Smooth muscle cell (in vitro differentiated cells): ENCODE data around the gene PLXDC2. TPM values are rescaled to one million over a fixed set of nuclear protein-coding genes. Genes with fewer than 3 reads are reported as not detected.
A peak's percentile ranks its signal among the peaks of the same experiment; 100 is the strongest.

Experiments used
- DNase-seq: peaks from one replicate; lab custom pipeline; 2025; ENCODE audit not compliant: unreplicated experiment; lab: John Stamatoyannopoulos, UW
- H2AFZ ChIP-seq: fragments of 200-600 bp; sonication (generic); 2 replicates; pipeline ENCODE4 v1.6.0; 2016; ENCODE audit warnings: antibody characterized with exemption, low read depth, mild to moderate bottlenecking
- H3F3A ChIP-seq: fragments of 200-600 bp; sonication (generic); 2 replicates; pipeline ENCODE4 v1.6.0; 2017; ENCODE audit warnings: antibody characterized with exemption, low read depth
- H3K27ac ChIP-seq: fragments of 200-600 bp; sonication (generic); 2 replicates; pipeline ENCODE4 v1.5.1; 2016; ENCODE audit warnings: low read depth, mild to moderate bottlenecking
- H3K27me3 ChIP-seq: fragments of 200-600 bp; sonication (generic); 2 replicates; pipeline ENCODE4 v1.6.1; 2016; ENCODE audit warnings: low read depth, mild to moderate bottlenecking
- H3K36me3 ChIP-seq: fragments of 200-600 bp; sonication (generic); 2 replicates; pipeline ENCODE4 v1.5.1; 2016; ENCODE audit warnings: low read depth
- H3K4me1 ChIP-seq: fragments of 200-600 bp; sonication (generic); 2 replicates; pipeline ENCODE4 v1.5.1; 2016; ENCODE audit warnings: low read depth
- H3K4me2 ChIP-seq: fragments of 200-600 bp; sonication (generic); 2 replicates; pipeline ENCODE4 v1.6.0; 2016; ENCODE audit warnings: mild to moderate bottlenecking
- H3K4me3 ChIP-seq: fragments of 200-600 bp; sonication (generic); 2 replicates; pipeline ENCODE4 v1.5.1; 2016; ENCODE audit warnings: mild to moderate bottlenecking
- H3K79me2 ChIP-seq: fragments of 200-600 bp; sonication (generic); 2 replicates; pipeline ENCODE4 v1.6.0; 2016; ENCODE audit warnings: low read depth, mild to moderate bottlenecking
- H3K9ac ChIP-seq: fragments of 200-600 bp; sonication (generic); 2 replicates; pipeline ENCODE4 v1.6.0; 2016; ENCODE audit warnings: low read depth
- H3K9me3 ChIP-seq: fragments of 200-600 bp; sonication (generic); replicated peaks from 2 replicates; pipeline ENCODE4 v1.5.1; 2016; ENCODE audit warnings: low read depth
- H4K20me1 ChIP-seq: fragments of 200-600 bp; sonication (generic); 2 replicates; pipeline ENCODE4 v1.6.0; 2016; ENCODE audit warnings: low read depth
- WGBS: methylation state at CpG from one replicate; pipeline ENCODE4 v1.1.7; 2016; ENCODE audit warnings: low lambda C conversion rate; 5-methylcytosine and 5-hydroxymethylcytosine counted together
- polyA plus RNA-seq: library from polyadenylated mRNA; unstranded; fragments of >200 nt; fragmentation: Nextera tagmentation; extraction: Ambion mirVana; gene quantifications from 2 replicates; pipeline ENCODE4 v1.2.1, GENCODE V29; 2016
- total RNA-seq: library from RNA; depleted of rRNA; stranded (reverse); fragments of >200 nt; gene quantifications from 2 replicates; pipeline ENCODE4 v1.2.3, GENCODE V29; 2014
- TF ChIP-seq, protein P1 (sequence below): fragments of 200-600 bp; sonication (generic); IDR thresholded peaks from 2 replicates; pipeline ENCODE4 v1.5.1; 2017; ENCODE audit warnings: borderline replicate concordance, mild to moderate bottlenecking, antibody characterized with exemption; ENCODE audit not compliant: insufficient read depth, poor library complexity, severe bottlenecking

The PLXDC2 gene
- total and polyA plus RNA-seq, 2 experiments from 2014 or later: 7.3 to 24.9 TPM

DNA sequence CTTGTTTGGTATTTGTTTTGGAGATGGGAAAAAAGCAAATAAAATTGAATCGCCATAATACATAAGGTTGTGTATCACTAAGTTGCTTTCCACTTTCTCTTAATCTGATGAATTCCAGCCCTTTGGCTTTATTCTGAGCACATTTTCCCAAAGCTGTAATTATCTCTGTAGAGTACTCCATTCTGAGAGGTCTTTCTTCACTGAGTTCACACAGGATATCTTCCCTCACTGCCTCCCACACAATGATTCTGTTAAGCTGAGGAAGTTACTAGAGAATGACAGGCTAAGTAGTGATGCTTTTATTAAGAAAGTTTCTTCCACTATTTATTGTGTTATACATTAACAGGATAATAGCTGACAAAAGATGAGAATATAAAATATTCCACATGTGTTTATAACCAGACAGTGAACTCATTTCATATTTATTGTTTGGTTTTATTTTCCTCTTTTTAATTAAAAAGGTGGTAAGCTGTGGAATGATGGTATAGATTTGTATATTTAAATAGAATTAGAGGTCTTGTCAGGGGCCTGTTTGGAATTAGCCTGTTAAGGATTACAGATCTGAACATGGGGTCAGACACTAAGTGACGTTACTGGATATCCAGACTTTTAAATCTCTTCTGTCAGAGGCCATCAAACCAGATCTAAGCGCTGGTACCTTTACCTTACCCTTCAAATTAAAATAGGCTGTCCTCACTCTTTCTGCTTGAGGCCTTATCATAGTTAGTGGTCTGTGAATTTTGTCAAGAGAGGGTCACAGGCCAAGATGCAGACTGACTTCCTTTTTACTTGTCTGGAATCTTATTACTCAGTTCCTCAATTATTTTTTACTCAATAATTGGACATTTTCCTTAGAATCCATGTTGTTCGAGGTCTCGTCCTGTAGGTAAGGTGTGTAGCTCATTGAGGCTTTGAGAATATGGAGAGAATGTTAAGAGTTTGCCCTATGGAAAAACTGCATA is 8.4 kb downstream of the PLXDC2 start:
- H3K9me3 ChIP-seq: no peaks in the 10 kb centered on the region
- DNase-seq: no peak

DNA sequence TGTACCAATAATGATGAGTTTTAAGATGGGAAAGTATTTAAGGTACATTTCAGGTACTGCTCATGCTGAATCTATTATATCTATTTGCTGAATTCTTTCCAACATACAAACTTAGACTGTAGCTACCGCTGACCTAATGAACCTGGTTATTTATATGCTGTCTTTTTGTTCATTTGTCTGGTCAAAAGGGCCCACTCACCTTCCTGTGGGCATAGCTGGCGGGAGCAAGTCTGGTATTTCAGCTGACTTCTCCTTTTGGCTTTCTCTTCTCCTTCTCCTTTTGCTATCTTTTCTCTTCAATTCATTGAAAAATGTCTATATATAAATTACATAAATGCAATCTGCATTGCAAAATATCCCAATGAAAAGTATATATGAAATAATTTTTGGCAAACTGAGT is 9.5 kb downstream of the PLXDC2 start:
- no peaks in the 10 kb centered on the region for H3K36me3 ChIP-seq
- no peak for DNase-seq
- H2AFZ ChIP-seq: no peak overlapping the region
- H3F3A ChIP-seq: peaks cover 3% of the 10 kb centered on the region
- H3K79me2 ChIP-seq: peaks cover 12% of the 10 kb centered on the region
- H3K9ac ChIP-seq: no peak overlapping the region
- H4K20me1 ChIP-seq: no peaks in the 10 kb centered on the region
- H3K4me2 ChIP-seq: peak overlapping the region; percentile 28
- H3K27me3 ChIP-seq: no peaks in the 10 kb centered on the region
- H3K27ac ChIP-seq: peak overlapping the region; percentile 63
- H3K4me3 ChIP-seq: no peak overlapping the region
- TF ChIP-seq, protein P1, sequence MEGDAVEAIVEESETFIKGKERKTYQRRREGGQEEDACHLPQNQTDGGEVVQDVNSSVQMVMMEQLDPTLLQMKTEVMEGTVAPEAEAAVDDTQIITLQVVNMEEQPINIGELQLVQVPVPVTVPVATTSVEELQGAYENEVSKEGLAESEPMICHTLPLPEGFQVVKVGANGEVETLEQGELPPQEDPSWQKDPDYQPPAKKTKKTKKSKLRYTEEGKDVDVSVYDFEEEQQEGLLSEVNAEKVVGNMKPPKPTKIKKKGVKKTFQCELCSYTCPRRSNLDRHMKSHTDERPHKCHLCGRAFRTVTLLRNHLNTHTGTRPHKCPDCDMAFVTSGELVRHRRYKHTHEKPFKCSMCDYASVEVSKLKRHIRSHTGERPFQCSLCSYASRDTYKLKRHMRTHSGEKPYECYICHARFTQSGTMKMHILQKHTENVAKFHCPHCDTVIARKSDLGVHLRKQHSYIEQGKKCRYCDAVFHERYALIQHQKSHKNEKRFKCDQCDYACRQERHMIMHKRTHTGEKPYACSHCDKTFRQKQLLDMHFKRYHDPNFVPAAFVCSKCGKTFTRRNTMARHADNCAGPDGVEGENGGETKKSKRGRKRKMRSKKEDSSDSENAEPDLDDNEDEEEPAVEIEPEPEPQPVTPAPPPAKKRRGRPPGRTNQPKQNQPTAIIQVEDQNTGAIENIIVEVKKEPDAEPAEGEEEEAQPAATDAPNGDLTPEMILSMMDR: no peak
- H3K4me1 ChIP-seq: peaks cover 41% of the 10 kb centered on the region
- no peaks in the 10 kb centered on the region for H3K9me3 ChIP-seq
- 89% methylated on average over 2 of the region's 2 CpGs for WGBS

More for the DNA sequence above, 8.4 kb downstream of the PLXDC2 start:
- no peak overlapping the region for H3K9ac ChIP-seq
- H2AFZ ChIP-seq: peak overlapping the region; percentile 20
- peak overlapping the region; percentile 63 for H3K27ac ChIP-seq
- H3K4me2 ChIP-seq: peak overlapping the region; percentile 28
- peaks cover 12% of the 10 kb centered on the region for H3K79me2 ChIP-seq
- peaks cover 3% of the 10 kb centered on the region for H3F3A ChIP-seq
- no peaks in the 10 kb centered on the region for H4K20me1 ChIP-seq
- H3K36me3 ChIP-seq: no peaks in the 10 kb centered on the region
- H3K4me3 ChIP-seq: no peak overlapping the region
- no peaks in the 10 kb centered on the region for H3K27me3 ChIP-seq
- TF ChIP-seq, protein P1: no peak
- H3K4me1 ChIP-seq: peaks cover 44% of the 10 kb centered on the region
- WGBS: 52% methylated on average over 5 of the region's 5 CpGs

DNA sequence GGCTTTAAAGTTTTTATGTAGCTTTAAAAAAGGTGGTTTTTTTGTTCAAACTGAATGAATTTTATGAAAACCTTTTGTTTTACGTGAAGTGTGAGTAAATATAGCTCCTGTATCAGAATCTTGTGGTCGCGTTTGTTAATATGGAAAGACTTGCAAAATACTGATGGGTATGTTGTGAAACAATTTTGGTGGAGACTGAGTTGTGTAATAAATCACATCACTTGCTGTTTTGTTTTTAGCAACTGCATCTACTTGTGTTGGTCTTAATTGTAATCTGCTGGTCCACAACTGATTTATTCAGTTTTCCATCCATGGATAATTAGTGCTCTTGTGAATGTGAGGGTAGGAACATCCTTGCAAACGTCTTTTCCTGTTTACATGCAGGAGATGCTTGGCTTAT is 10.5 kb downstream of the PLXDC2 start:
- peaks cover 12% of the 10 kb centered on the region for H3K79me2 ChIP-seq
- DNase-seq: no peak
- peak overlapping the region; percentile 14 for H3K27ac ChIP-seq
- H3K4me1 ChIP-seq: peaks cover 41% of the 10 kb centered on the region
- no peaks in the 10 kb centered on the region for H3K36me3 ChIP-seq
- H3K4me3 ChIP-seq: no peak overlapping the region
- TF ChIP-seq, protein P1: no peak
- H3K4me2 ChIP-seq: peak overlapping the region; percentile 2
- peaks cover 3% of the 10 kb centered on the region for H3F3A ChIP-seq
- H2AFZ ChIP-seq: no peak overlapping the region
- H3K27me3 ChIP-seq: no peaks in the 10 kb centered on the region
- H4K20me1 ChIP-seq: no peaks in the 10 kb centered on the region
- no peak overlapping the region for H3K9ac ChIP-seq
- WGBS: 24% methylated on average over 4 of the region's 4 CpGs
- H3K9me3 ChIP-seq: no peaks in the 10 kb centered on the region
